Mesothelial cell of epicardium (in vitro differentiated cells): ENCODE measurements around the gene NPSR1. TPM values are rescaled to one million over a fixed set of nuclear protein-coding genes. Genes with fewer than 3 reads are reported as not detected.

Source experiments
- DNase-seq, 2 experiments: peaks; one replicate each; pipeline ENCODE4 v3.0.0; 2021; ENCODE audit warnings: low spot score in 2 of 2; ENCODE audit not compliant: unreplicated experiment in 2 of 2
- H3K27ac Mint-ChIP-seq: 2 replicates; pipeline ENCODE4 v1.8.0; 2021; ENCODE audit warnings: mixed read lengths
- H3K27me3 Mint-ChIP-seq: 2 replicates; pipeline ENCODE4 v1.8.0; 2021; ENCODE audit warnings: low read depth, mixed read lengths
- H3K36me3 Mint-ChIP-seq: 2 replicates; pipeline ENCODE4 v1.8.0; 2021; ENCODE audit warnings: mixed read lengths
- H3K4me1 Mint-ChIP-seq: 2 replicates; pipeline ENCODE4 v1.8.0; 2021; ENCODE audit warnings: mixed read lengths
- H3K4me3 Mint-ChIP-seq: 2 replicates; pipeline ENCODE4 v1.8.0; 2021; ENCODE audit warnings: mild to moderate bottlenecking, moderate library complexity, mixed read lengths
- H3K9me3 Mint-ChIP-seq: 2 replicates; pipeline ENCODE4 v1.8.0; 2021; ENCODE audit warnings: mixed read lengths
- CTCF ChIP-seq: fragments of 200-600 bp; sonication (generic); IDR thresholded peaks from one replicate; pipeline ENCODE4 v1.5.0; 2021; ENCODE audit warnings: antibody characterized with exemption; ENCODE audit not compliant: unreplicated experiment
- total RNA-seq: library from RNA; stranded (reverse); gene quantifications from 3 replicates; pipeline ENCODE4 v1.2.1, GENCODE V29; 2021

Gene NPSR1
- total RNA-seq, 1 donor from 2014 or later: not detected

- H3K4me1 Mint-ChIP-seq: peaks cover 1% of the 10 kb centered on the region
- no peaks in the 10 kb centered on the region for H3K27me3 Mint-ChIP-seq
- no peak for TF ChIP-seq CTCF
- H3K9me3 Mint-ChIP-seq: no peaks in the 10 kb centered on the region
- H3K4me3 Mint-ChIP-seq: no peak overlapping the region
- no peak for DNase-seq
- no peaks in the 10 kb centered on the region for H3K36me3 Mint-ChIP-seq
- H3K27ac Mint-ChIP-seq: no peak overlapping the region
These were observed 103.6 kb downstream of the NPSR1 start for GRCh38 chr7:34761627-34762026.

- H3K4me1 Mint-ChIP-seq: peaks cover 1% of the 10 kb centered on the region
- H3K27ac Mint-ChIP-seq: no peak overlapping the region
- TF ChIP-seq CTCF: no peak
- no peaks in the 10 kb centered on the region for H3K36me3 Mint-ChIP-seq
- no peak for DNase-seq
- no peak overlapping the region for H3K4me3 Mint-ChIP-seq
- H3K27me3 Mint-ChIP-seq: no peaks in the 10 kb centered on the region
- no peaks in the 10 kb centered on the region for H3K9me3 Mint-ChIP-seq
These were observed 104.7 kb downstream of the NPSR1 start for GRCh38 chr7:34762764-34763163.

- Mint-ChIP-seq H3K4me3 (no peak overlapping the region), H3K36me3 (no peaks in the 10 kb centered on the region)
These were observed 114.4 kb downstream of the NPSR1 start for GRCh38 chr7:34772296-34772938.

GRCh38 chr7:34776748-34777358 lies 118.8 kb downstream of the NPSR1 start:
- no peak overlapping the region for H3K27ac Mint-ChIP-seq
- no peaks in the 10 kb centered on the region for H3K36me3 Mint-ChIP-seq
- H3K4me3 Mint-ChIP-seq: no peak overlapping the region
- H3K9me3 Mint-ChIP-seq: peaks cover 13% of the 10 kb centered on the region
- DNase-seq: no peak
- no peaks in the 10 kb centered on the region for H3K27me3 Mint-ChIP-seq
- H3K4me1 Mint-ChIP-seq: no peaks in the 10 kb centered on the region
- TF ChIP-seq CTCF: no peak

More at GRCh38 chr7:34772296-34772938, 114.4 kb downstream of the NPSR1 start:
- no peak for TF ChIP-seq CTCF
- Mint-ChIP-seq H3K9me3 (peaks cover 13% of the 10 kb centered on the region), H3K27me3 (peaks cover 4% of the 10 kb centered on the region), H3K27ac (no peak overlapping the region), H3K4me1 (no peaks in the 10 kb centered on the region)
- DNase-seq: no peak

GRCh38 chr7:34780546-34780945 lies 122.5 kb downstream of the NPSR1 start:
- peaks cover 23% of the 10 kb centered on the region for H3K9me3 Mint-ChIP-seq
- H3K27ac Mint-ChIP-seq: no peak overlapping the region
- no peaks in the 10 kb centered on the region for H3K27me3 Mint-ChIP-seq
- no peaks in the 10 kb centered on the region for H3K4me1 Mint-ChIP-seq
- no peak for TF ChIP-seq CTCF
- DNase-seq: no peak
- H3K4me3 Mint-ChIP-seq: no peak overlapping the region
- H3K36me3 Mint-ChIP-seq: no peaks in the 10 kb centered on the region
